ENCODE results near the gene MAP4K3.
"Not testable (repeated sequence)": the region's sequence is repeated elsewhere in the genome, so short reads cannot be mapped to it uniquely, and the experiment has no call there.

The MAP4K3 gene

GRCh38 chr2:39256040-39256439 is 181.0 kb downstream of the MAP4K3 start:
- peaks cover 64% of the 10 kb centered on the region for H3K36me3 Mint-ChIP-seq (ENCODE audit: low read depth)
- TF ChIP-seq CTCF (IDR thresholded peaks at IDR 0.05), result no peak
- H3K27ac Mint-ChIP-seq, result no peak overlapping the region
- no peaks in the 10 kb centered on the region for H3K4me1 Mint-ChIP-seq
- H3K27me3 Mint-ChIP-seq (ENCODE audit: low read depth, poor library complexity), result no peaks in the 10 kb centered on the region
- H3K9me3 Mint-ChIP-seq, result peaks cover 8% of the 10 kb centered on the region
- no peak for DNase-seq
- H3K4me3 Mint-ChIP-seq, result no peak overlapping the region

GRCh38 chr2:39252888-39253518 is 184.1 kb downstream of the MAP4K3 start:
- TF ChIP-seq CTCF (IDR thresholded peaks at IDR 0.05), result no peak
- H3K4me3 Mint-ChIP-seq, result no peak overlapping the region
- H3K9me3 Mint-ChIP-seq, result peaks cover 11% of the 10 kb centered on the region
- H3K4me1 Mint-ChIP-seq, result no peaks in the 10 kb centered on the region
- H3K36me3 Mint-ChIP-seq (ENCODE audit: low read depth), result peaks cover 58% of the 10 kb centered on the region
- peak overlapping the region; percentile 12 for H3K27ac Mint-ChIP-seq
- no peak for DNase-seq
- no peaks in the 10 kb centered on the region for H3K27me3 Mint-ChIP-seq (ENCODE audit: low read depth, poor library complexity)

DNA sequence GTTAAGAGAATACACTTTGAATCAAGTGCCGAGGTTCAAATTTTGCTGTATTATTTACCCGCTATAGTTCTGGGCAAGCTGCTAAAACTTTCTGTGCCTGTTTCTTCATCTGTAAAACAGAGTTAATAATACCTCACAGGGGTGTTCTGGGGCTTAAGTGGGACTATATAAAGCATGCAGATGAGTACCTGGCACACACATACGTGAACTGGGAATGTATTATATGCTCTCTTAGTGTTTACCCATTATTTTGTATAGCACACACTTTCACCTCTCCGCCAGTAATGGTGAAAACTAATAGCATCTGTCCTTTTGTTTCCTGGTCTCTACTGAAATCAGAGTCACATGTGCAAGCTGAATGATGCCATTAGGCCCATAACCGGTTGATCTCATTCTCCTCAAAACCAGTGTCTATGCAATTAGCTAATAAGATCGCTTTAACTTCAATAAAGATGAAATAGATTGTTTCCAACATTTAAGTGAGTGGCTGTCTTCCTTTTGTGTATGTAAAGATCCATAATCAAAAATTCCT is 189.5 kb downstream of the MAP4K3 start:
- H3K4me1 Mint-ChIP-seq, result no peaks in the 10 kb centered on the region
- no peak for TF ChIP-seq CTCF (IDR thresholded peaks at IDR 0.05)

DNA sequence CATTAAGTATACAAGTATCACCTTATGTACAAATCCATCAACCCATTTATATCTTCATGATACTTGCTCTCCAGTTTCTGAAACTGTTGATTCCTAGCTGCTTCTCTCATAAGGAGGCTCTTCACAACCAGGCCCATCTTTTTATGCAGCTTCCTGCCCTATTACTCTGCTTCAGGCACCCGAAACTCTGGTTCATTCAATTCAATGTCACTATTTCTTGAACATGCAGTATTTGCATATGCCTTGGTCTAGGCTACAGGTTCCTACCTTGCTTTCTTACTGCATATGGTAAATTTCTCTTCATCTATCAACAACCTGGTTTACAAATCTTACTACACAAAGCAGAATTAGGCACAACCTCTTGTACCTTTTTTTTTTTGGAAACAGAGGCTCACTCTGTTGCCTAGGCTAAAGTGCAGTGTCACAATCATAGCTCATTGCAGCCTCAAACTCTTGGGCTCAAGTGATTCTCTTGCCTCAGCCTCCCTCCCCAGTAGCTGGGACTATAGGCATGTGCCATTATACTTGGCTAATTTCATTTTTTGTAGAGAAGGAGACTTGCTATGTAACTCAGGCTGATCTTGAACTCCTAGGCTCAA is 190.6 kb downstream of the MAP4K3 start:
- TF ChIP-seq CTCF (IDR thresholded peaks at IDR 0.05), result no peak
- H3K9me3 Mint-ChIP-seq, result peaks cover 19% of the 10 kb centered on the region
- no peaks in the 10 kb centered on the region for H3K27me3 Mint-ChIP-seq (ENCODE audit: low read depth, poor library complexity)
- H3K27ac Mint-ChIP-seq, result no peak overlapping the region
- H3K4me3 Mint-ChIP-seq, result no peak overlapping the region
- no peaks in the 10 kb centered on the region for H3K4me1 Mint-ChIP-seq
- DNase-seq, result no peak
- peaks cover 26% of the 10 kb centered on the region for H3K36me3 Mint-ChIP-seq (ENCODE audit: low read depth)

More for the DNA sequence above, 189.5 kb downstream of the MAP4K3 start:
- DNase-seq, result no peak
- Mint-ChIP-seq H3K4me3 (no peak overlapping the region), H3K27me3 (ENCODE audit: low read depth, poor library complexity) (no peaks in the 10 kb centered on the region), H3K36me3 (ENCODE audit: low read depth) (peaks cover 37% of the 10 kb centered on the region), H3K27ac (no peak overlapping the region), H3K9me3 (peaks cover 20% of the 10 kb centered on the region)

DNA sequence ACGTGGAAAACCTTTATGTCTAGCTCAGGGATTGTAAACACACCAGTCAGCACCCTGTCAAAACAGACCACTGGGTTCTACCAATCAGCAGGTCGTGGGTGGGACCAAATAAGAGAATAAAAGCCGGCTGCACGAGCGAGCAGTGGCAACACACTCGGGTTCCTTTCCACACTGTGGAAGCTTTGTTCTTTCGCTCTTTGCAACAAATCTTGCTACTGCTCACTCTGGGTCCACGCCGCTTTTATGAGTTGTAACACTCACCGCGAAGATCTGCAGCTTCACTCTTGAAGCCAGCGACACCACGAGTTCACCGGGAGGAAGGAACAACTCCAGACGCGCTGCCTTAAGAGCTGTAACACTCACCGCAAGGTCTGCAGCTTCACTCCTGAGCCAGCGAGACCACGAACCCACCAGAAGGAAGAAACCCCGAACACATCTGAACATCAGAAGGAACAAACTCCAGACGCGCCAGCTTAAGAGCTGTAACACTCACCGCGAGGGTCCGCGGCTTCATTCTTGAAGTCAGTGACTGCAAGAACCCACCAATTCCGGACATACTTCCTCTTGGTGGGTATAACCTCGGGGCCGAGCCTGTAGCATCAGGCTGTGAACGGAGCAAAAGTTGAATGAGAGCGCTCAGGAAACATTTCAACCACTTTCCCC is 192.0 kb downstream of the MAP4K3 start:
- Mint-ChIP-seq H3K9me3 (peaks cover 12% of the 10 kb centered on the region), H3K36me3 (ENCODE audit: low read depth) (peaks cover 12% of the 10 kb centered on the region), H3K27ac (peak overlapping the region; percentile 65)
- H3K4me3 Mint-ChIP-seq; H3K27me3 Mint-ChIP-seq (ENCODE audit: low read depth, poor library complexity); DNase-seq; H3K4me1 Mint-ChIP-seq: not testable (repeated sequence)

- not testable (repeated sequence) for H3K4me1 Mint-ChIP-seq; H3K27me3 Mint-ChIP-seq (ENCODE audit: low read depth, poor library complexity); DNase-seq; H3K4me3 Mint-ChIP-seq; H3K27ac Mint-ChIP-seq
- peaks cover 11% of the 10 kb centered on the region for H3K36me3 Mint-ChIP-seq (ENCODE audit: low read depth)
- H3K9me3 Mint-ChIP-seq, result peaks cover 12% of the 10 kb centered on the region
These were observed 192.7 kb downstream of the MAP4K3 start for GRCh38 chr2:39244241-39244862.
